IMR-90 (cell line): ENCODE results near the gene VKORC1L1.
"Not testable (repeated sequence)": the region's sequence is repeated elsewhere in the genome, so short reads cannot be mapped to it uniquely, and the experiment has no call there.

Experiments
- BHLHE40 ChIP-seq: fragments of 150-350 bp; IDR thresholded peaks from 2 replicates; pipeline ENCODE4 v1.6.1; 2016; ENCODE audit warnings: mild to moderate bottlenecking, low read depth, low read length
- CEBPB ChIP-seq: IDR thresholded peaks from 2 replicates; pipeline ENCODE4 v1.6.1; 2012; ENCODE audit warnings: low read depth, low read length, improper control_type of control experiment
- CHD1 ChIP-seq: IDR thresholded peaks from 2 replicates; pipeline ENCODE4 v1.6.1; 2012; ENCODE audit warnings: low read depth, low read length, improper control_type of control experiment
- MAZ ChIP-seq: IDR thresholded peaks from 2 replicates; pipeline ENCODE4 v1.6.1; 2012; ENCODE audit warnings: low read depth, mild to moderate bottlenecking, low read length, improper control_type of control experiment, moderate library complexity, borderline replicate concordance
- MXI1 ChIP-seq: IDR thresholded peaks from 2 replicates; pipeline ENCODE4 v1.6.1; 2012; ENCODE audit warnings: low read depth, mild to moderate bottlenecking, low read length, moderate library complexity, borderline replicate concordance
- POLR2A ChIP-seq: IDR thresholded peaks from 2 replicates; pipeline ENCODE4 v1.6.1; 2012; ENCODE audit warnings: mild to moderate bottlenecking, low read depth, low read length
- RAD21 ChIP-seq: IDR thresholded peaks from 2 replicates; pipeline ENCODE4 v1.6.1; 2012; ENCODE audit warnings: low read length, improper control_type of control experiment
- RCOR1 ChIP-seq: IDR thresholded peaks from 2 replicates; pipeline ENCODE4 v1.6.1; 2012; ENCODE audit warnings: mild to moderate bottlenecking, low read length, improper control_type of control experiment; ENCODE audit not compliant: insufficient replicate concordance
- RFX5 ChIP-seq: IDR thresholded peaks from 2 replicates; pipeline ENCODE4 v1.8.0; 2012; ENCODE audit warnings: low read depth, mild to moderate bottlenecking, low read length, moderate library complexity
- SMC3 ChIP-seq: fragments of 150-350 bp; IDR thresholded peaks from 2 replicates; pipeline ENCODE4 v1.6.1; 2016; ENCODE audit warnings: low read depth, mild to moderate bottlenecking, antibody characterized with exemption, low read length, moderate library complexity
- TF ChIP-seq, protein P1 (sequence below): conservative IDR thresholded peaks from 2 replicates; pipeline ENCODE4 v1.5.1; 2012; ENCODE audit warnings: mild to moderate bottlenecking, low read depth, low read length, improper control_type of control experiment
- TF ChIP-seq, protein P2 (sequence below): fragments of 150-350 bp; IDR thresholded peaks from 2 replicates; pipeline ENCODE4 v1.6.1; 2016; ENCODE audit warnings: low read depth, mild to moderate bottlenecking, low read length, moderate library complexity, borderline replicate concordance
- TF ChIP-seq, protein P3 (sequence below): fragments of 150-350 bp; IDR thresholded peaks from 2 replicates; pipeline ENCODE4 v1.6.1; 2017; ENCODE audit warnings: mild to moderate bottlenecking, antibody characterized with exemption, low read length, low read depth

DNA sequence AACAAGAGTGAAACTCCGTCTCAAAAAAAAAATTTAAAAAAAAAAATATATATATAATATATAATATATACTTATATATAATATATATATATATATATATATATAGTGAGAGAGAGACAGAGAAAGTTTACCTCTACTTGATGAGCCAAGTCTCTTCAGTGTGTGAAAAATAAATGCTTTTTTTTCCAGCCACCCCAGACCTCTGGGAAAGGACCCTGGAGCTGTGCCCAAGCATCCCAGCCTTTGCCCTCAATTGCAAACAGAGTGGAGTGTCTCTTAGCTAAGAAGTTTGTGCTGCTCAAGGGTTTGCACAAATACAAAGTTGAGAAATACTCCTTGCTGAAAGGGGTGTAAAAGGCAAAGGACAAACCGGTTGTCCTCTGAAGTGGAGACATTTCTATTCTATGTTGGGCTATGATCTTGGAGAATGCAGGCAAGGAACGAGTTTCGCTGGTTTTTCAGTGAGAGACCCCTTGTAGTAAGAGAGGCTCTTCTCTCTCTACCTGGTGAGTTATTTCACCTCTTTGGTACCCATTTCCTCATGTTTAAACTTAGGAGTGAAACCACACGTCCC, 15.5 kb upstream of the VKORC1L1 start:
- TF ChIP-seq, protein P1, sequence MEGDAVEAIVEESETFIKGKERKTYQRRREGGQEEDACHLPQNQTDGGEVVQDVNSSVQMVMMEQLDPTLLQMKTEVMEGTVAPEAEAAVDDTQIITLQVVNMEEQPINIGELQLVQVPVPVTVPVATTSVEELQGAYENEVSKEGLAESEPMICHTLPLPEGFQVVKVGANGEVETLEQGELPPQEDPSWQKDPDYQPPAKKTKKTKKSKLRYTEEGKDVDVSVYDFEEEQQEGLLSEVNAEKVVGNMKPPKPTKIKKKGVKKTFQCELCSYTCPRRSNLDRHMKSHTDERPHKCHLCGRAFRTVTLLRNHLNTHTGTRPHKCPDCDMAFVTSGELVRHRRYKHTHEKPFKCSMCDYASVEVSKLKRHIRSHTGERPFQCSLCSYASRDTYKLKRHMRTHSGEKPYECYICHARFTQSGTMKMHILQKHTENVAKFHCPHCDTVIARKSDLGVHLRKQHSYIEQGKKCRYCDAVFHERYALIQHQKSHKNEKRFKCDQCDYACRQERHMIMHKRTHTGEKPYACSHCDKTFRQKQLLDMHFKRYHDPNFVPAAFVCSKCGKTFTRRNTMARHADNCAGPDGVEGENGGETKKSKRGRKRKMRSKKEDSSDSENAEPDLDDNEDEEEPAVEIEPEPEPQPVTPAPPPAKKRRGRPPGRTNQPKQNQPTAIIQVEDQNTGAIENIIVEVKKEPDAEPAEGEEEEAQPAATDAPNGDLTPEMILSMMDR: not testable (repeated sequence)
- not testable (repeated sequence) for TF ChIP-seq CHD1, CEBPB, RAD21, RFX5, POLR2A, BHLHE40, RCOR1, SMC3, MXI1, MAZ
- TF ChIP-seq, protein P2, sequence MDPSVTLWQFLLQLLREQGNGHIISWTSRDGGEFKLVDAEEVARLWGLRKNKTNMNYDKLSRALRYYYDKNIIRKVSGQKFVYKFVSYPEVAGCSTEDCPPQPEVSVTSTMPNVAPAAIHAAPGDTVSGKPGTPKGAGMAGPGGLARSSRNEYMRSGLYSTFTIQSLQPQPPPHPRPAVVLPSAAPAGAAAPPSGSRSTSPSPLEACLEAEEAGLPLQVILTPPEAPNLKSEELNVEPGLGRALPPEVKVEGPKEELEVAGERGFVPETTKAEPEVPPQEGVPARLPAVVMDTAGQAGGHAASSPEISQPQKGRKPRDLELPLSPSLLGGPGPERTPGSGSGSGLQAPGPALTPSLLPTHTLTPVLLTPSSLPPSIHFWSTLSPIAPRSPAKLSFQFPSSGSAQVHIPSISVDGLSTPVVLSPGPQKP: not testable (repeated sequence)
- TF ChIP-seq, protein P3, sequence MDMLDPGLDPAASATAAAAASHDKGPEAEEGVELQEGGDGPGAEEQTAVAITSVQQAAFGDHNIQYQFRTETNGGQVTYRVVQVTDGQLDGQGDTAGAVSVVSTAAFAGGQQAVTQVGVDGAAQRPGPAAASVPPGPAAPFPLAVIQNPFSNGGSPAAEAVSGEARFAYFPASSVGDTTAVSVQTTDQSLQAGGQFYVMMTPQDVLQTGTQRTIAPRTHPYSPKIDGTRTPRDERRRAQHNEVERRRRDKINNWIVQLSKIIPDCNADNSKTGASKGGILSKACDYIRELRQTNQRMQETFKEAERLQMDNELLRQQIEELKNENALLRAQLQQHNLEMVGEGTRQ: not testable (repeated sequence)
